Peyer's patch (tissue), 4 donors: ENCODE data around the gene CPHXL2.

Source experiments
- POLR2A ChIP-seq, 2 donors: fragments of 450-650 bp; IDR thresholded peaks; one replicate each; pipeline ENCODE4 v1.5.1; 2017; ENCODE audit warnings: antibody characterized with exemption in 2 of 2, mild to moderate bottlenecking in 2 of 2, moderate library complexity in 2 of 2
- TF ChIP-seq, protein P1 (sequence below), 6 experiments: fragments of 450-650 bp in 4 of 6; fragments of 200-600 bp in 2 of 6; sonication (generic) in 1 of 6; IDR thresholded peaks; one replicate each; pipeline ENCODE4 v1.5.1; 2017 to 2019; ENCODE audit warnings: antibody characterized with exemption in 6 of 6, mild to moderate bottlenecking in 3 of 6, moderate library complexity in 1 of 6

DNA sequence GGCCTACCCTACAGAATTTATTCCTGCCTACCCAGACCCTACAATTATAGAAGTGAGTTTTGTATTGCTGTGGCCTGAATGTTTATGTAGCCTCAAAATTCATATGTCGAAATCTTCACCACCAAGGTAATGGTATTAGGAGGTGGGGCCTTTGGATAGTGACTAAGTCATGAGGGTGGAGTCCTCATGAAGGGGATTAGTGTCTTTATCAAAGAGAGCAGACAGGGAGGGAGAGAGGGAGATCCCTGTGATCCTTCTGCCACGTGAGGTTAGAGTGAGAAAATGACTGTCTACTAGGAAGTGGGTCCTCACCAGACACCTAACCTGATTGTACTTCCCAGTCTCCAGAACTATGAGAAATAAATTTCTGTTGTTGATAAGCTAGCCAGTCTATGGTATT lies 25.4 kb upstream of the CPHXL2 start:
- TF ChIP-seq, protein P1, sequence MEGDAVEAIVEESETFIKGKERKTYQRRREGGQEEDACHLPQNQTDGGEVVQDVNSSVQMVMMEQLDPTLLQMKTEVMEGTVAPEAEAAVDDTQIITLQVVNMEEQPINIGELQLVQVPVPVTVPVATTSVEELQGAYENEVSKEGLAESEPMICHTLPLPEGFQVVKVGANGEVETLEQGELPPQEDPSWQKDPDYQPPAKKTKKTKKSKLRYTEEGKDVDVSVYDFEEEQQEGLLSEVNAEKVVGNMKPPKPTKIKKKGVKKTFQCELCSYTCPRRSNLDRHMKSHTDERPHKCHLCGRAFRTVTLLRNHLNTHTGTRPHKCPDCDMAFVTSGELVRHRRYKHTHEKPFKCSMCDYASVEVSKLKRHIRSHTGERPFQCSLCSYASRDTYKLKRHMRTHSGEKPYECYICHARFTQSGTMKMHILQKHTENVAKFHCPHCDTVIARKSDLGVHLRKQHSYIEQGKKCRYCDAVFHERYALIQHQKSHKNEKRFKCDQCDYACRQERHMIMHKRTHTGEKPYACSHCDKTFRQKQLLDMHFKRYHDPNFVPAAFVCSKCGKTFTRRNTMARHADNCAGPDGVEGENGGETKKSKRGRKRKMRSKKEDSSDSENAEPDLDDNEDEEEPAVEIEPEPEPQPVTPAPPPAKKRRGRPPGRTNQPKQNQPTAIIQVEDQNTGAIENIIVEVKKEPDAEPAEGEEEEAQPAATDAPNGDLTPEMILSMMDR (IDR thresholded peaks at IDR 0.05): no peak
- TF ChIP-seq POLR2A (IDR thresholded peaks at IDR 0.05): no peak
